HepG2 (cell line): ENCODE results near the gene COL26A1. TPM values are rescaled to one million over a fixed set of nuclear protein-coding genes. Genes with fewer than 3 reads are reported as not detected.

ENCODE experiments used
- ARHGAP35 ChIP-seq: sonication (generic); formaldehyde crosslinking; IDR thresholded peaks from 2 replicates; pipeline ENCODE4 v1.9.0; 2022; ENCODE audit warnings: mild to moderate bottlenecking, inconsistent platforms, moderate library complexity, missing genetic modification reagents, borderline replicate concordance
- BRD4 ChIP-seq: sonication (generic); formaldehyde crosslinking; IDR thresholded peaks from 2 replicates; pipeline ENCODE4 v1.4.0; 2020; ENCODE audit warnings: missing genetic modification reagents
- GABPB1 ChIP-seq: IDR thresholded peaks from 2 replicates; pipeline ENCODE4 v1.6.1; 2016; ENCODE audit warnings: mild to moderate bottlenecking, missing genetic modification reagents, moderate library complexity, missing compliant biosample characterization
- GTF3A ChIP-seq: sonication (generic); formaldehyde crosslinking; conservative IDR thresholded peaks from 2 replicates; pipeline ENCODE4 v1.4.0; 2020; ENCODE audit warnings: mild to moderate bottlenecking, missing genetic modification reagents
- HDAC1 ChIP-seq: sonication (generic); formaldehyde crosslinking; IDR thresholded peaks from 2 replicates; pipeline ENCODE4 v1.5.1; 2020; ENCODE audit warnings: mild to moderate bottlenecking, missing genetic modification reagents
- IRF2 ChIP-seq: IDR thresholded peaks from 2 replicates; pipeline ENCODE4 v1.6.1; 2018; ENCODE audit warnings: missing genetic modification reagents, missing compliant biosample characterization
- KAT8 ChIP-seq: IDR thresholded peaks from 2 replicates; pipeline ENCODE4 v1.6.1; 2016; ENCODE audit warnings: missing genetic modification reagents, missing compliant biosample characterization
- MED1 ChIP-seq: sonication (generic); formaldehyde crosslinking; IDR thresholded peaks from 2 replicates; pipeline ENCODE4 v1.4.0; 2020; ENCODE audit warnings: missing genetic modification reagents
- MLX ChIP-seq: IDR thresholded peaks from 2 replicates; pipeline ENCODE4 v1.6.1; 2016
- MLXIP ChIP-seq: sonication (generic); formaldehyde crosslinking; IDR thresholded peaks from 2 replicates; pipeline ENCODE4 v1.9.0; 2021; ENCODE audit warnings: missing genetic modification reagents, borderline replicate concordance
- NFRKB ChIP-seq: fragments of 450-650 bp; IDR thresholded peaks from 2 replicates; pipeline ENCODE4 v1.6.1; 2017
- PCBP1 ChIP-seq: fragments of 200-400 bp; formaldehyde crosslinking; IDR thresholded peaks from 2 replicates; pipeline ENCODE4 v1.6.1; 2017; ENCODE audit warnings: mild to moderate bottlenecking, low read depth, low read length, borderline replicate concordance
- SNAPC5 ChIP-seq: sonication (generic); formaldehyde crosslinking; IDR thresholded peaks from 2 replicates; pipeline ENCODE4 v1.8.1; 2023; ENCODE audit warnings: mild to moderate bottlenecking, missing genetic modification reagents, borderline replicate concordance
- SYNCRIP ChIP-seq: fragments of 200-400 bp; formaldehyde crosslinking; IDR thresholded peaks from 2 replicates; pipeline ENCODE4 v1.6.1; 2018; ENCODE audit warnings: mild to moderate bottlenecking, low read depth, low read length; ENCODE audit not compliant: insufficient read depth
- TERF1 ChIP-seq: sonication (generic); formaldehyde crosslinking; IDR thresholded peaks from 2 replicates; pipeline ENCODE4 v1.8.0; 2022; ENCODE audit warnings: mild to moderate bottlenecking, missing genetic modification reagents, moderate library complexity
- THAP11 ChIP-seq: IDR thresholded peaks from 2 replicates; pipeline ENCODE4 v1.6.1; 2016; ENCODE audit warnings: missing biosample characterization, missing genetic modification reagents
- TOE1 ChIP-seq: sonication (generic); formaldehyde crosslinking; IDR thresholded peaks from 2 replicates; pipeline ENCODE4 v1.4.0; 2020; ENCODE audit warnings: mild to moderate bottlenecking, missing genetic modification reagents
- ZC3H13 ChIP-seq: sonication (generic); formaldehyde crosslinking; IDR thresholded peaks from 2 replicates; pipeline ENCODE4 v1.8.1; 2023; ENCODE audit warnings: mild to moderate bottlenecking, missing genetic modification reagents, moderate library complexity
- ZFP82 ChIP-seq: sonication (generic); formaldehyde crosslinking; IDR thresholded peaks from 2 replicates; pipeline ENCODE4 v1.5.1; 2020; ENCODE audit warnings: mild to moderate bottlenecking, missing genetic modification reagents, borderline replicate concordance
- ZNF101 ChIP-seq: sonication (generic); formaldehyde crosslinking; IDR thresholded peaks from 2 replicates; pipeline ENCODE4 v1.4.0; 2020; ENCODE audit warnings: mild to moderate bottlenecking, low read depth, missing genetic modification reagents, borderline replicate concordance
- ZNF282 ChIP-seq: fragments of 450-650 bp; IDR thresholded peaks from 2 replicates; pipeline ENCODE4 v1.6.1; 2018; ENCODE audit not compliant: partially characterized antibody
- ZNF431 ChIP-seq: sonication (generic); formaldehyde crosslinking; IDR thresholded peaks from 2 replicates; pipeline ENCODE4 v1.9.0; 2022; ENCODE audit warnings: missing genetic modification reagents, low read depth, mild to moderate bottlenecking, borderline replicate concordance
- ZNF607 ChIP-seq: sonication (generic); formaldehyde crosslinking; IDR thresholded peaks from 2 replicates; pipeline ENCODE4 v1.5.1; 2020; ENCODE audit warnings: missing genetic modification reagents, mild to moderate bottlenecking, borderline replicate concordance
- ZSCAN22 ChIP-seq: sonication (generic); formaldehyde crosslinking; IDR thresholded peaks from 2 replicates; pipeline ENCODE4 v1.4.0; 2020; ENCODE audit warnings: mild to moderate bottlenecking, missing genetic modification reagents
- polyA plus RNA-seq, 8 experiments: library from polyadenylated mRNA; depleted of rRNA in 3 of 8; stranded (reverse) in 7 of 8; unstranded in 1 of 8; fragments of >200 nt; fragmentation: Illumina TruSeq in 4 of 8; extraction: Trizol in 4 of 8; gene quantifications; 2 replicates each; pipeline versions ENCODE4 v1.2.1 to v1.2.3, GENCODE V29; 2011 to 2016; ENCODE audit warnings: low read depth in 4 of 8, missing spikeins in 1 of 8, mixed read lengths in 1 of 8; ENCODE audit not compliant: insufficient read depth in 1 of 8
- total RNA-seq, 5 experiments: library from RNA; depleted of rRNA; stranded (reverse); fragments of >200 nt; fragmentation: Illumina TruSeq; extraction: Trizol; gene quantifications; 2 replicates each; pipeline ENCODE4 v1.2.3, GENCODE V29; 2016; ENCODE audit warnings: low read depth in 1 of 5

COL26A1 gene
- total and polyA plus RNA-seq, 2 of the 13 experiments (the other 11 are each of a cell fraction or from before 2014, with no cell fraction given), result 7.8 to 9.2 TPM

GRCh38 chr7:101321491-101322401 is 40.9 kb upstream of the COL26A1 start, which contains the start of gene IFT22 (continued):
- TF ChIP-seq TERF1 (CRISPR knock-in tag), result no peak
- no peak for TF ChIP-seq NFRKB
- TF ChIP-seq HDAC1 (CRISPR knock-in tag), result peak; percentile 84
- peak; percentile 62; the same call in 1 of the 2 replicates for TF ChIP-seq ZC3H13 (CRISPR knock-in tag)
- no peak for TF ChIP-seq ZNF431 (CRISPR knock-in tag)
- no peak for TF ChIP-seq TOE1 (CRISPR knock-in tag)
- TF ChIP-seq KAT8 (CRISPR knock-in tag), result peak; percentile 93
- TF ChIP-seq MLX, result no peak
- no peak for TF ChIP-seq ZNF282
- peak; percentile 77 for TF ChIP-seq THAP11 (CRISPR knock-in tag)
- no peak for TF ChIP-seq PCBP1
- no peak for TF ChIP-seq MLXIP
- peak; percentile 97 for TF ChIP-seq GABPB1 (CRISPR knock-in tag)
- no peak for TF ChIP-seq GTF3A (CRISPR knock-in tag)
- peak; percentile 48; the same call in 1 of the 2 replicates for TF ChIP-seq ZNF607 (CRISPR knock-in tag)
- 0 out of 2 replicates have a peak, but pooled peaks have one; percentile 25 for TF ChIP-seq IRF2
- peak; percentile 48; the same call in 1 of the 2 replicates for TF ChIP-seq ARHGAP35
- TF ChIP-seq ZNF101 (CRISPR knock-in tag), result no peak
- 0 out of 2 replicates have a peak, but pooled peaks have one; percentile 72 for TF ChIP-seq ZFP82
- no peak for TF ChIP-seq SNAPC5
- no peak for TF ChIP-seq ZSCAN22 (CRISPR knock-in tag)
- TF ChIP-seq SYNCRIP, result no peak
- no peak for TF ChIP-seq BRD4 (CRISPR knock-in tag)
- no peak for TF ChIP-seq MED1 (CRISPR knock-in tag)
